Psoas muscle (tissue), 8 donors: ENCODE results near the gene CCDC85B. TPM values are rescaled to one million over a fixed set of nuclear protein-coding genes. Genes with fewer than 3 reads are reported as not detected.

Experiments used
- ATAC-seq, 4 donors: fragments of 200-7000 bp; cut with Tn5 transposase; one replicate each; pipeline ENCODE4 v1.9.1; 2020; ENCODE audit warnings: moderate library complexity in 3 of 4, mild to moderate bottlenecking in 2 of 4
- DNase-seq, 2 donors: peaks; one replicate each; pipeline ENCODE4 v3.0.0-alpha.2; 2020
- H3K27ac ChIP-seq: fragments of 200-600 bp; one replicate; pipeline ENCODE4 v1.8.0; 2022
- H3K27me3 ChIP-seq, 3 donors: fragments of 200-600 bp in 1 of 3; one replicate each; pipeline versions ENCODE4 v1.6.1 to v1.8.0; 2013 to 2022; ENCODE audit warnings: low read length in 2 of 3, mild to moderate bottlenecking in 2 of 3, moderate library complexity in 1 of 3; ENCODE audit not compliant: insufficient read depth in 3 of 3
- H3K36me3 ChIP-seq, 2 donors: fragments of 200-600 bp in 1 of 2; one replicate each; pipeline versions ENCODE4 v1.6.1 to v1.8.0; 2013 to 2022; ENCODE audit warnings: low read depth in 1 of 2, mild to moderate bottlenecking in 1 of 2, moderate library complexity in 1 of 2; ENCODE audit not compliant: insufficient read depth in 1 of 2
- H3K4me1 ChIP-seq: fragments of 200-600 bp; one replicate; pipeline ENCODE4 v1.8.0; 2022
- H3K4me3 ChIP-seq: fragments of 200-600 bp; one replicate; pipeline ENCODE4 v1.8.0; 2022; ENCODE audit warnings: mild to moderate bottlenecking
- H3K9me3 ChIP-seq: fragments of 200-600 bp; one replicate; pipeline ENCODE4 v1.8.0; 2022
- WGBS, 3 donors: extraction: QIAGEN DNeasy Blood & Tissue Kit; methylation state at CpG; one replicate each; pipeline versions ENCODE4 v1.1.6 to v1.1.7; 2013; 5-methylcytosine and 5-hydroxymethylcytosine counted together
- intact Hi-C, 2 donors: fragments of 100-400 bp; cut with DNase I; formaldehyde crosslinking; loops; one replicate each; pipeline versions ENCODE4 v1.11.0 to v1.14.2; 2022
- polyA plus RNA-seq, 3 donors: library from polyadenylated mRNA; stranded (reverse); fragments of 200-250 nt; gene quantifications; one replicate each; pipeline ENCODE4 v1.2.3, GENCODE V29; 2013
- total RNA-seq, 4 donors: library from RNA; stranded (reverse); fragmentation: NEBNext Ultra II Directional in 2 of 4; extraction: Animal tissue kit (Norgen Biotek cat#: 25700) in 2 of 4; gene quantifications; one replicate each; pipeline versions ENCODE4 v1.2.1 to v1.2.4, GENCODE V29; 2021 to 2023
- TF ChIP-seq, protein P1 (sequence below): fragments of 200-600 bp; IDR thresholded peaks from one replicate; pipeline ENCODE4 v1.8.0; 2022; ENCODE audit warnings: antibody characterized with exemption
- donor health status: healthy with polysubstance abuse.
- donor health status: DM: no; HTN: no; CAD: no; lungs with moderate emphysema.
- donor health status: Bipolar disorder and iron deficiency.
- donor health status: healthy.
- donor health status: DM: yes; HTN: yes; CAD: no.
- donor health status: DM: no; HTN: no; CAD: no.
- donor health status: DM: no; HTN: no; CAD: no.
- donor health status: DM: yes; HTN: yes; CAD: no.

The CCDC85B gene
- total and polyA plus RNA-seq, 7 donors: 16.7 to 39.6 (median 26.5) TPM

DNA sequence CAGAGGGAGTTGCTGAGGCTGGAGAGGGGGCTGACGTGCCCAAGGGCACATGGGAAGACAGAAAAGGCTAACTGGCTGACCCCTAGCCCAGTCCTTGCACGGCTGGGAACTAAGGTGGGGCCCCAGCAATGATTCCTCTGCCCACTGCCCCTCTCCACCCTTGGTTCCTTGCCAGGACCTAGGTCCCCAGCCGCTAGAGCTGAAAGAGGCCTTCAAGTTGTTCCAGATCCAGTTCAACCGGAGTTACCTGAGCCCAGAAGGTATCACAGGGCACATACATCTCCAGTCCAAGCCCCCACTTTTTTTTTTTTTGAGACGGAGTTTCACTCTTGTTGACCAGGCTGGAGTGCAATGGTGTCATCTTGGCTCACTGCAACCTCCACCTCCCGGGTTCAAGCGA lies 10.4 kb upstream of the CCDC85B start:
- TF ChIP-seq, protein P1, sequence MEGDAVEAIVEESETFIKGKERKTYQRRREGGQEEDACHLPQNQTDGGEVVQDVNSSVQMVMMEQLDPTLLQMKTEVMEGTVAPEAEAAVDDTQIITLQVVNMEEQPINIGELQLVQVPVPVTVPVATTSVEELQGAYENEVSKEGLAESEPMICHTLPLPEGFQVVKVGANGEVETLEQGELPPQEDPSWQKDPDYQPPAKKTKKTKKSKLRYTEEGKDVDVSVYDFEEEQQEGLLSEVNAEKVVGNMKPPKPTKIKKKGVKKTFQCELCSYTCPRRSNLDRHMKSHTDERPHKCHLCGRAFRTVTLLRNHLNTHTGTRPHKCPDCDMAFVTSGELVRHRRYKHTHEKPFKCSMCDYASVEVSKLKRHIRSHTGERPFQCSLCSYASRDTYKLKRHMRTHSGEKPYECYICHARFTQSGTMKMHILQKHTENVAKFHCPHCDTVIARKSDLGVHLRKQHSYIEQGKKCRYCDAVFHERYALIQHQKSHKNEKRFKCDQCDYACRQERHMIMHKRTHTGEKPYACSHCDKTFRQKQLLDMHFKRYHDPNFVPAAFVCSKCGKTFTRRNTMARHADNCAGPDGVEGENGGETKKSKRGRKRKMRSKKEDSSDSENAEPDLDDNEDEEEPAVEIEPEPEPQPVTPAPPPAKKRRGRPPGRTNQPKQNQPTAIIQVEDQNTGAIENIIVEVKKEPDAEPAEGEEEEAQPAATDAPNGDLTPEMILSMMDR: no peak
- Histone ChIP-seq H3K9me3 (no peaks in the 10 kb centered on the region), H3K4me3 (no peak overlapping the region), H3K27me3 (no peaks in the 10 kb centered on the region), H3K4me1 (no peaks in the 10 kb centered on the region), H3K36me3 (peaks cover 9 to 28% of the 10 kb centered on the region in 2 donors), H3K27ac (no peak overlapping the region)
- intact Hi-C loops: no loop called here
- WGBS, 3 donors: 59 to 72% (median 67%) methylated on average over 7 of the region's 7 CpGs
- no peak for DNase-seq
- ATAC-seq: no peak

DNA sequence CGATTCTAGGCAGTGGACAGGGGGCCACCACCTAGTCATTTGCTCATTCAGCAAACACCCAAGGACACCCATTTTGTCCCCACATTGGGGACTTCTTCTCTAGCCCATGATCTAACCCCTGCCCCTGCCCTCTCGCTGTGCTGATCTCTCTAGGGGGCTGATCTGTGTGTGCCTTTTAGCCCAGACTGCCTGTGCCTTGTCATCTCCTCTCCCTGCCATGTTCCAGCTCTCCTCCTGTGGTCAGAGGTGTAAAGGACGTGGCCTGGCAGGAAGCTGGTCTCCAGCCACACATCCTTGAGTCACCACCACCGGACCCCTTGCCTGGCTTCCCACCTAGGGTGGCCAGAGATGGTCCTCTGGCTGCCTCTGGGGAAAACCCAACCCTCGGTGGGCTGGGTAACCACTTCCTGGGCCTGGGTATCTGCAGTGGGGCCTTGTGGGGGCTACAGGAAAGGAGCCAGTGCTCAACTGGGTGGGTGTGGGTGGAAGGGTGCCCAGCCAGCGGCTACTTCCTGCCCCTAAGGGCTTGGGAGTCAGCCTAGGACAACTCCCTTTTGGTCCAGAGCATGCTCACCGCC lies 9.5 kb upstream of the CCDC85B start:
- no peaks in the 10 kb centered on the region for H3K4me1 ChIP-seq
- no peak overlapping the region for H3K27ac ChIP-seq
- no peak for ATAC-seq
- intact Hi-C loops: no loop called here
- WGBS, 3 donors: 61 to 70% (median 68%) methylated on average over 7 of the region's 7 CpGs
- no peak overlapping the region for H3K4me3 ChIP-seq
- H3K27me3 ChIP-seq: no peaks in the 10 kb centered on the region
- H3K9me3 ChIP-seq: no peaks in the 10 kb centered on the region
- no peak for DNase-seq
- TF ChIP-seq, protein P1: no peak
- peaks cover 9 to 37% of the 10 kb centered on the region in 2 donors for H3K36me3 ChIP-seq

DNA sequence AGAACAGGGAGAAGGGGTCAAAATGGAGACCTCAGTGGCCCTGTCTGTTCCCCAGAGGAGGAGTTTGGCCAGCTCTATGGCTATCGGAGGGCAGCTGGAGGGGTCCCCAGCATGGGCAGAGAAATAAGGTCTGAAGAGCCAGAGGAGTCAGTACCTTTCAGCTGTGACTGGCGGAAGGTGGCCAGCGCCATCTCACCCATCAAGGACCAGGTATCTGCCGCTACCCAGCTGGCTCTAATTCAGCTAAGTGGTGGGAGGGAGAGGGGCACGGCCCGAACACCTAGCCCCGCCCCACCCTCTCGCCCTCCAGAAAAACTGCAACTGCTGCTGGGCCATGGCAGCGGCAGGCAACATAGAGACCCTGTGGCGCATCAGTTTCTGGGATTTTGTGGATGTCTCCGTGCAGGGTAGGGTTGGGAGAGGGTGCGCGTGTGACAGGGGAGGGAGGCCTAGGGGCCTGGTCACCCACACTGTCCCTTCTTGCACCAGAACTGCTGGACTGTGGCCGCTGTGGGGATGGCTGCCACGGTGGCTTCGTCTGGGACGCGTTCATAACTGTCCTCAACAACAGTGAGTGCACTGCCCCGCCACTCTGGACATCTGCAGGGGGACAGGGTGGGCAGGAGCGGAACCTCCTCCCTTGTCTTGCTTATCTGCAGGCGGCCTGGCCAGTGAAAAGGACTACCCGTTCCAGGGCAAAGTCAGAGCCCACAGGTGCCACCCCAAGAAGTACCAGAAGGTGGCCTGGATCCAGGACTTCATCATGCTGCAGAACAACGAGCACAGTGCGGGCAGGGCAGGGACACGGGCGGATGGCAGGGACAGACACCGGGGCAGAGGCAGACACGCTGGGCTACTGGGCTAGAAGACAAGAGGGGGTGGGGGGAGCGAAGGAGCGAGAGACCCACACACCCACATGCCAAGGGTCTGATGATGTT lies 8.1 kb upstream of the CCDC85B start:
- TF ChIP-seq, protein P1: no peak
- no peak for DNase-seq
- WGBS, 3 donors: 87 to 93% (median 88%) methylated on average over 29 to 30 of the region's 30 CpGs
- H3K4me3 ChIP-seq: no peak overlapping the region
- no peaks in the 10 kb centered on the region for H3K9me3 ChIP-seq
- intact Hi-C loops: no loop called here
- H3K27ac ChIP-seq: no peak overlapping the region
- ATAC-seq: no peak
- peaks cover 9 to 49% of the 10 kb centered on the region in 2 donors for H3K36me3 ChIP-seq
- peaks cover 2% of the 10 kb centered on the region for H3K4me1 ChIP-seq
- H3K27me3 ChIP-seq: no peaks in the 10 kb centered on the region

DNA sequence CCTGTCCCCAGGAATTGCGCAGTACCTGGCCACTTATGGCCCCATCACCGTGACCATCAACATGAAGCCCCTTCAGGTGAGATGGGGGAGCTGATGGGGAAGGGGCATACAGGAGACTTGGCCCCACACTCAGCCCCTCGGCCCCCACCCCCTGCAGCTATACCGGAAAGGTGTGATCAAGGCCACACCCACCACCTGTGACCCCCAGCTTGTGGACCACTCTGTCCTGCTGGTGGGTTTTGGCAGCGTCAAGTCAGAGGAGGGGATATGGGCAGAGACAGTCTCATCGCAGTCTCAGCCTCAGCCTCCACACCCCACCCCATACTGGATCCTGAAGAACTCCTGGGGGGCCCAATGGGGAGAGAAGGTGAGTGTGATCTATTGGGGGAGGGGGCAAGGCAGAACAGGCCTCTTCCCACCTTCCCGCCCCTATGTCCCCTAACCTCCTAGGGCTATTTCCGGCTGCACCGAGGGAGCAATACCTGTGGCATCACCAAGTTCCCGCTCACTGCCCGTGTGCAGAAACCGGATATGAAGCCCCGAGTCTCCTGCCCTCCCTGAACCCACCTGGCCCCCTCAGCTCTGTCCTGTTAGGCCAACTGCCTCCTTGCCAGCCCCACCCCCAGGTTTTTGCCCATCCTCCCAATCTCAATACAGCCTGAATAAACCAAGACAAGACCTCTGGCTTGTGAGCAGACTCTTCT lies 7.3 kb upstream of the CCDC85B start:
- Histone ChIP-seq H3K4me1 (peaks cover 8% of the 10 kb centered on the region), H3K4me3 (no peak overlapping the region), H3K36me3 (peaks cover 9 to 49% of the 10 kb centered on the region in 2 donors), H3K27me3 (no peaks in the 10 kb centered on the region), H3K27ac (no peak overlapping the region), H3K9me3 (no peaks in the 10 kb centered on the region)
- DNase-seq (no peak), ATAC-seq (no peak)
- 91 to 97% (median 92%) methylated on average over 12 to 13 of the region's 13 CpGs for WGBS, 3 donors
- intact Hi-C loops: no loop called here
- TF ChIP-seq, protein P1: no peak
